Muscle of leg (tissue), 11 donors: ENCODE data around the gene PGM5. TPM values are rescaled to one million over a fixed set of nuclear protein-coding genes. Genes with fewer than 3 reads are reported as not detected.
A peak's percentile ranks its signal among the peaks of the same experiment; 100 is the strongest.

Source experiments
- DNase-seq: peaks from one replicate; pipeline ENCODE4 v3.0.0; 2013
- H3K27ac ChIP-seq: one replicate; pipeline ENCODE4 v1.5.1; 2013; ENCODE audit warnings: mild to moderate bottlenecking, low read length, control low read depth
- H3K27me3 ChIP-seq: one replicate; pipeline ENCODE4 v1.6.1; 2013; ENCODE audit warnings: low read length; ENCODE audit not compliant: control insufficient read depth, insufficient read depth
- H3K36me3 ChIP-seq: one replicate; pipeline ENCODE4 v1.6.1; 2013; ENCODE audit warnings: low read length; ENCODE audit not compliant: control insufficient read depth, insufficient read depth
- H3K4me1 ChIP-seq: one replicate; pipeline ENCODE4 v1.6.1; 2013; ENCODE audit warnings: low read length; ENCODE audit not compliant: control insufficient read depth, insufficient read depth
- H3K4me3 ChIP-seq: one replicate; pipeline ENCODE4 v1.5.1; 2013; ENCODE audit warnings: low read length, control low read depth
- H3K9me3 ChIP-seq: replicated peaks from 2 replicates; pipeline ENCODE4 v1.6.1; 2013; ENCODE audit warnings: low read depth, low read length; ENCODE audit not compliant: control insufficient read depth
- WGBS: methylation state at CpG from one replicate; pipeline ENCODE4 v1.1.5; 2013; ENCODE audit warnings: missing lambda C conversion rate; ENCODE audit not compliant: insufficient coverage; 5-methylcytosine and 5-hydroxymethylcytosine counted together
- polyA plus RNA-seq, 8 donors: library from polyadenylated mRNA; unstranded; fragments of 120-200 nt; gene quantifications; one replicate each; pipeline versions ENCODE4 v1.2.1 to v1.2.3, GENCODE V29; 2013; ENCODE audit warnings: inconsistent platforms in 1 of 8, low replicate concordance in 1 of 8; ENCODE audit not compliant: insufficient read length in 8 of 8, insufficient read depth in 1 of 8
- total RNA-seq: library from RNA; stranded (reverse); fragments of 120-200 nt; gene quantifications from one replicate; pipeline ENCODE4 v1.2.4, GENCODE V29; 2013

Gene PGM5
- total and polyA plus RNA-seq, 9 donors = 40.1 to 61.2 (median 49.9) TPM

- H3K9me3 ChIP-seq = no peaks in the 10 kb centered on the region
- H3K27me3 ChIP-seq = no peaks in the 10 kb centered on the region
- no peak for DNase-seq
- WGBS = no CpG with 5 or more reads among the region's 4 CpGs
- H3K36me3 ChIP-seq = peaks cover 3% of the 10 kb centered on the region
- peaks cover 9% of the 10 kb centered on the region for H3K4me1 ChIP-seq
- peak overlapping the region; percentile 6 for H3K27ac ChIP-seq
- no peak overlapping the region for H3K4me3 ChIP-seq
Observed at GRCh38 chr9:68502279-68502678, 145.9 kb downstream of the PGM5 start.

- Histone ChIP-seq H3K9me3 (no peaks in the 10 kb centered on the region), H3K36me3 (peaks cover 3% of the 10 kb centered on the region), H3K4me1 (peaks cover 8% of the 10 kb centered on the region), H3K4me3 (no peak overlapping the region), H3K27me3 (no peaks in the 10 kb centered on the region), H3K27ac (peak overlapping the region; percentile 8)
- DNase-seq = peak; percentile 53
- WGBS = 53% methylated on average over 4 of the region's 4 CpGs
Observed at GRCh38 chr9:68505681-68506409, 149.4 kb downstream of the PGM5 start.

- Histone ChIP-seq H3K36me3 (peaks cover 3% of the 10 kb centered on the region), H3K4me1 (peaks cover 8% of the 10 kb centered on the region), H3K27ac (no peak overlapping the region), H3K4me3 (no peak overlapping the region), H3K27me3 (no peaks in the 10 kb centered on the region), H3K9me3 (no peaks in the 10 kb centered on the region)
- no CpG with 5 or more reads among the region's 1 CpG for WGBS
- DNase-seq = no peak
Observed at GRCh38 chr9:68506551-68506950, 150.1 kb downstream of the PGM5 start.

GRCh38 chr9:68507130-68507805 lies 150.9 kb downstream of the PGM5 start:
- no peaks in the 10 kb centered on the region for H3K9me3 ChIP-seq
- WGBS = no CpG with 5 or more reads among the region's 7 CpGs
- H3K36me3 ChIP-seq = peaks cover 3% of the 10 kb centered on the region
- DNase-seq = peak; percentile 60
- H3K4me1 ChIP-seq = peaks cover 8% of the 10 kb centered on the region
- no peaks in the 10 kb centered on the region for H3K27me3 ChIP-seq
- no peak overlapping the region for H3K27ac ChIP-seq
- H3K4me3 ChIP-seq = no peak overlapping the region

GRCh38 chr9:68507806-68508145 lies 151.4 kb downstream of the PGM5 start:
- H3K4me3 ChIP-seq = no peak overlapping the region
- DNase-seq = no peak
- no CpG with 5 or more reads among the region's 2 CpGs for WGBS
- no peaks in the 10 kb centered on the region for H3K27me3 ChIP-seq
- no peak overlapping the region for H3K27ac ChIP-seq
- H3K9me3 ChIP-seq = no peaks in the 10 kb centered on the region
- H3K4me1 ChIP-seq = peaks cover 5% of the 10 kb centered on the region
- H3K36me3 ChIP-seq = peaks cover 3% of the 10 kb centered on the region

GRCh38 chr9:68508547-68508946 lies 152.1 kb downstream of the PGM5 start:
- peaks cover 3% of the 10 kb centered on the region for H3K36me3 ChIP-seq
- no peaks in the 10 kb centered on the region for H3K27me3 ChIP-seq
- H3K4me3 ChIP-seq = no peak overlapping the region
- no peak overlapping the region for H3K27ac ChIP-seq
- WGBS = 88% methylated on average over 1 of the region's 2 CpGs
- DNase-seq = no peak
- H3K9me3 ChIP-seq = no peaks in the 10 kb centered on the region
- peaks cover 5% of the 10 kb centered on the region for H3K4me1 ChIP-seq

GRCh38 chr9:68509689-68510088 lies 153.3 kb downstream of the PGM5 start:
- H3K4me3 ChIP-seq = no peak overlapping the region
- H3K4me1 ChIP-seq = peaks cover 5% of the 10 kb centered on the region
- no peak overlapping the region for H3K27ac ChIP-seq
- no peaks in the 10 kb centered on the region for H3K9me3 ChIP-seq
- H3K36me3 ChIP-seq = no peaks in the 10 kb centered on the region
- DNase-seq = no peak
- H3K27me3 ChIP-seq = no peaks in the 10 kb centered on the region

GRCh38 chr9:68513385-68513784 lies 157.0 kb downstream of the PGM5 start:
- 20% methylated on average over 1 of the region's 3 CpGs for WGBS
- DNase-seq = no peak
- Histone ChIP-seq H3K4me3 (no peak overlapping the region), H3K27me3 (no peaks in the 10 kb centered on the region), H3K27ac (no peak overlapping the region), H3K4me1 (no peaks in the 10 kb centered on the region), H3K9me3 (no peaks in the 10 kb centered on the region), H3K36me3 (no peaks in the 10 kb centered on the region)

- Histone ChIP-seq H3K4me1 (no peaks in the 10 kb centered on the region), H3K27ac (no peak overlapping the region), H3K36me3 (no peaks in the 10 kb centered on the region), H3K4me3 (no peak overlapping the region), H3K9me3 (no peaks in the 10 kb centered on the region), H3K27me3 (no peaks in the 10 kb centered on the region)
- WGBS = 89% methylated on average over 1 of the region's 4 CpGs
- no peak for DNase-seq
Observed at GRCh38 chr9:68513981-68514380, 157.6 kb downstream of the PGM5 start.

- H3K36me3 ChIP-seq = no peaks in the 10 kb centered on the region
- WGBS = 92% methylated on average over 2 of the region's 4 CpGs
- H3K4me1 ChIP-seq = no peaks in the 10 kb centered on the region
- no peak overlapping the region for H3K27ac ChIP-seq
- no peaks in the 10 kb centered on the region for H3K27me3 ChIP-seq
- H3K9me3 ChIP-seq = no peaks in the 10 kb centered on the region
- DNase-seq = no peak
- H3K4me3 ChIP-seq = no peak overlapping the region
Observed at GRCh38 chr9:68515326-68516017, 159.1 kb downstream of the PGM5 start.
